NCI-H1092 (cell line): Measurements from ENCODE around the gene RNF141.

Experiments used
- DNase-seq: peaks from one replicate; lab custom pipeline; 2025; lab: John Stamatoyannopoulos, UW

The RNF141 gene

GRCh38 chr11:10480026-10480425 is 61.0 kb downstream of the RNF141 start:
- DNase-seq, result no peak

- DNase-seq, result no peak
Observed at GRCh38 chr11:10478574-10479550, 62.1 kb downstream of the RNF141 start.

- no peak for DNase-seq
Observed at GRCh38 chr11:10478066-10478465, 62.9 kb downstream of the RNF141 start.

GRCh38 chr11:10477690-10478046 is 63.3 kb downstream of the RNF141 start:
- no peak for DNase-seq

GRCh38 chr11:10476927-10477689 is 63.9 kb downstream of the RNF141 start:
- no peak for DNase-seq

GRCh38 chr11:10476342-10476741 is 64.6 kb downstream of the RNF141 start:
- DNase-seq, result no peak

- DNase-seq, result no peak
Observed at GRCh38 chr11:10474551-10474950, 66.4 kb downstream of the RNF141 start.

GRCh38 chr11:10473371-10473770 is 67.6 kb downstream of the RNF141 start:
- DNase-seq, result no peak

GRCh38 chr11:10462746-10463300 is 78.2 kb downstream of the RNF141 start:
- no peak for DNase-seq
